ENCODE data around the gene MLXIP. TPM values are rescaled to one million over a fixed set of nuclear protein-coding genes. Genes with fewer than 3 reads are reported as not detected.

MLXIP gene
- total RNA-seq, 2 donors from 2014 or later = 13.1 to 57.7 TPM

DNA sequence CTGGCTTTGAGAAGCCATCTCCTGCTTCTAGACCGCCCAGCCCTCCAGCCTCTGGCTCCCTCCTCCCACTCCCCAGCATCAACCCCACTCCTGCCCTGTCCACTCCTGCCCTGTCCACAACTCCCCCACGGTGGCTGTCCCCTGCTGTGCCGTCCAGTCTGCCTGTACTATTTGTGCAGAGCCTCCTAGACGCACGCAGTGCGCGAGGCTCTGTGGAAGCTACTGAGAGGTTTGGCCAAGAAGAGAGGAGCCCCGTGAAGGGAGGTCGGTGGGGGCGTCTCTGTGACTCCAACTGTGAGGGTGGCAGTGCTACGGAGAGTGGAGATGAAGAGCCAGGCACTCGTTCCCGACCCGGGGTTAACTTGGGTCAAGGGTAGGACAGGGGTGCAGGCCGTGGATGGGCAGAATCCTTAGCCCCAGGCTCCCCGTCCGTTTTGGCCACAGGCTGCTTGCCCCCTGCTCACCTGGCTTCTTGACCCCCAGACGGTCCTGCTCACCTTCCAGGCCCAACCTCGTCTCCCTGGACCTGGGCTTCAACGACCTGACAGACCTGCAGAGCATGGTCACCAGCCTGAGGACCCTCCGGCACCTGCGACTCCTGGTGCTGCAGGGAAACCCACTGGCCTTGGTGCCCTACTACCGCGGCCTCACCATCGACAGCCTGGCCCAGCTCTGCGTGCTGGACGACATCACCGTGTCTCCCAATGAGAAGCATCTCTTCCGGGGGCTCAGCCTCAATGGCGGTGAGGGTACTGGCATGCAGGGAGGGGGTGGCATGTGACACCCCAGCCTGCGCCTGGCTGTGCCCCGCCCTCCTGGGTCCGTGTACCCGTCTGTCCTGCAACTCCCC lies 111.3 kb downstream of the MLXIP start:
- 87% methylated on average over 34 of the region's 34 CpGs for WGBS
- Histone ChIP-seq H3K4me3 (no peak overlapping the region), H3K4me1 (replicated peaks) (no peaks in the 10 kb centered on the region), H3K27me3 (replicated peaks; ENCODE audit: insufficient read depth) (no peaks in the 10 kb centered on the region), H3K27ac (no peak overlapping the region), H3K36me3 (no peaks in the 10 kb centered on the region), H3K9me3 (no peaks in the 10 kb centered on the region)
- intact Hi-C loops (cut with DNase I) = loop anchor here (2.0 to 5.0 kb wide), 2 partner anchors 58 to 135 kb away; no protein-coding TSS in a partner anchor
- no peak for TF ChIP-seq POLR2AphosphoS5 (IDR thresholded peaks at IDR 0.05)
- TF ChIP-seq POLR2A (IDR thresholded peaks at IDR 0.05) = no peak
- no peak for TF ChIP-seq CTCF (IDR thresholded peaks at IDR 0.05)
- DNase-seq (ENCODE audit: low spot score) = no peak

GRCh38 chr12:122190842-122191668 lies 112.5 kb downstream of the MLXIP start:
- TF ChIP-seq CTCF (IDR thresholded peaks at IDR 0.05) (peak in 3 of 4 experiments; percentile 67 to 85 (median 79)), POLR2AphosphoS5 (IDR thresholded peaks at IDR 0.05) (no peak), POLR2A (IDR thresholded peaks at IDR 0.05) (no peak)
- intact Hi-C loops (cut with DNase I) = loop anchor here (2.0 to 5.0 kb wide), 2 partner anchors 59 to 136 kb away; no protein-coding TSS in a partner anchor
- DNase-seq (ENCODE audit: low spot score) = peak; percentile 55
- Histone ChIP-seq H3K36me3 (no peaks in the 10 kb centered on the region), H3K4me1 (replicated peaks) (no peaks in the 10 kb centered on the region), H3K4me3 (no peak overlapping the region), H3K9me3 (no peaks in the 10 kb centered on the region), H3K27me3 (replicated peaks; ENCODE audit: insufficient read depth) (no peaks in the 10 kb centered on the region), H3K27ac (no peak overlapping the region)
- WGBS = 68% methylated on average over 18 of the region's 18 CpGs

GRCh38 chr12:122192441-122192840 lies 113.9 kb downstream of the MLXIP start:
- H3K9me3 ChIP-seq = no peaks in the 10 kb centered on the region
- H3K4me1 ChIP-seq (replicated peaks) = no peaks in the 10 kb centered on the region
- no peaks in the 10 kb centered on the region for H3K36me3 ChIP-seq
- intact Hi-C loops (cut with DNase I) = loop anchor here (5.0 kb wide), 1 partner anchor 60 kb away; no protein-coding TSS in a partner anchor
- 86% methylated on average over 11 of the region's 11 CpGs for WGBS
- no peak overlapping the region for H3K27ac ChIP-seq
- H3K27me3 ChIP-seq (replicated peaks; ENCODE audit: insufficient read depth) = no peaks in the 10 kb centered on the region
- TF ChIP-seq CTCF (IDR thresholded peaks at IDR 0.05) = no peak
- DNase-seq (ENCODE audit: low spot score) = no peak
- H3K4me3 ChIP-seq = no peak overlapping the region

DNA sequence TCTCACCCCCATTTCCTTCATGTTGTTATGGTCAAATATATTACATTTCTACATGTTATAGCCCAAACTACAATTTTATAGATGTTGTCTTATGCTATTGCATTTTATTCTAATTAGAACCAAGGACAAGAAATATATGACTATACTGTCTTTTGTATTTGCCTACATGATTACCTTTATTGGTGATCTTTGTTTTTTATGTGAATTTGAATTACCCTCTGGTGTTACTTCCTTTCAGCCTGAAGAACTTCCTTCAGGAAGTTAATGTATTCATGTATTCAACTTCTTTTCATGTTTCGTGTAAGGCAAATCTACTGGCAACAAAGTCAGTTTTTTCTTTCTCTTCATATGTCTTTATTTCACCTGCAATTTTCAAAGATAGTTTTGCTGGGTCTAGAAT lies 116.2 kb downstream of the MLXIP start:
- DNase-seq (ENCODE audit: low spot score) = no peak
- no peak overlapping the region for H3K27ac ChIP-seq
- TF ChIP-seq POLR2AphosphoS5 (IDR thresholded peaks at IDR 0.05) (no peak), CTCF (IDR thresholded peaks at IDR 0.05) (no peak), POLR2A (IDR thresholded peaks at IDR 0.05) (no peak)
- no peaks in the 10 kb centered on the region for H3K9me3 ChIP-seq
- no peaks in the 10 kb centered on the region for H3K36me3 ChIP-seq
- intact Hi-C loops (cut with DNase I) = loop anchor here (5.0 kb wide), 1 partner anchor 63 kb away; no protein-coding TSS in a partner anchor
- H3K4me3 ChIP-seq = no peak overlapping the region
- no peaks in the 10 kb centered on the region for H3K27me3 ChIP-seq (replicated peaks; ENCODE audit: insufficient read depth)
- 86% methylated on average over 1 of the region's 1 CpG for WGBS
- H3K4me1 ChIP-seq (replicated peaks) = no peaks in the 10 kb centered on the region

Measured in prostate gland (tissue), 2 donors.